ENCODE results near the gene KMT5B. TPM values are rescaled to one million over a fixed set of nuclear protein-coding genes. Genes with fewer than 3 reads are reported as not detected.

The KMT5B gene
- polyA plus RNA-seq, 3 donors = 12.2 to 22.0 (median 19.5) TPM

DNA sequence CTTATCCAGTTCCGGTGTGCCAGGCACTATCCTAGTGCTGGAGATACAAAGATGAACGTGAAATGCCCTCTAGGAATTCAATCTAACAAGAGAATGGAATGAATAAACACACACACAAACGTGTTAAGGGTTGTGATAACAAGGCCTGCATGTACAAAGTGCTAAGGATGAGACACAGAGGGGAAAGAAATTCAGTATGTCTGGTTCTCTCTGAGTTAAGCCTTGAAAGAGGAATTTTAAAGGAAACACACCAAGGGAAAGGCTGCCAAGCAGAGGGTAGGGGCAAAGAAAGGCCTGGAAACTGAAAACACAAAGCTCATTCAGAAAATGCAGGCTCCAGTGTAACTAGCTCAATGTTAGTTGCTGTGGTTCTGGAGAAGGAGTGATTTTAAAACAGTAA lies 96.1 kb downstream of the KMT5B start:
- Histone ChIP-seq H3K79me2 (ENCODE audit: insufficient read depth, low read length) (peaks cover 76% of the 10 kb centered on the region), H3K4me2 (replicated peaks; ENCODE audit: extremely low read depth, low read length, poor library complexity, severe bottlenecking) (no peak overlapping the region), H3K9ac (ENCODE audit: insufficient read depth, low read length, poor library complexity, severe bottlenecking) (no peak overlapping the region), H2AFZ (ENCODE audit: insufficient read depth, low read depth, low read length, poor library complexity, severe bottlenecking) (no peak overlapping the region), H3K4me3 (replicated peaks in 1 of 3; ENCODE audit: low read depth in 2 of 3, low read length in 3 of 3) (no peak overlapping the region), H3K27me3 (ENCODE audit: control insufficient read depth in 2 of 2, insufficient read depth in 2 of 2, low read length in 2 of 2) (no peaks in the 10 kb centered on the region), H3K27ac (ENCODE audit: low read depth in 1 of 2, low read length in 2 of 2) (no peak overlapping the region), H3K36me3 (replicated peaks in 1 of 2; ENCODE audit: control insufficient read depth in 1 of 2, insufficient read depth in 2 of 2, low read length in 2 of 2) (no peaks in the 10 kb centered on the region), H3K4me1 (ENCODE audit: control insufficient read depth in 1 of 2, insufficient read depth in 2 of 2, low read length in 2 of 2) (peaks cover 40 to 46% of the 10 kb centered on the region in 2 donors), H4K20me1 (ENCODE audit: insufficient read depth, low read length) (peaks cover 60% of the 10 kb centered on the region), H3K9me3 (replicated peaks in 1 of 2; ENCODE audit: control insufficient read depth in 1 of 2, insufficient read depth in 1 of 2, low read length in 2 of 2) (no peaks in the 10 kb centered on the region)
- intact Hi-C loops (cut with micrococcal nuclease) = no loop called here
- H3K4me3 Mint-ChIP-seq = no peak overlapping the region
- no CpG with 5 or more reads among the region's 3 CpGs for whole genome bisulfite sequencing (ENCODE audit: insufficient coverage)
- H3K4me1 Mint-ChIP-seq = peaks cover 46% of the 10 kb centered on the region
- H3K36me3 Mint-ChIP-seq = peaks cover 14 to 21% of the 10 kb centered on the region in 2 donors
- H3K27ac Mint-ChIP-seq = no peak overlapping the region
- peaks cover 0 to 2% (median 0%) of the 10 kb centered on the region in 3 donors for H3K27me3 Mint-ChIP-seq (ENCODE audit: low read depth in 3 of 3)
- H3K9me3 Mint-ChIP-seq = no peaks in the 10 kb centered on the region
- DNase-seq = no peak
- TF ChIP-seq, protein P1, sequence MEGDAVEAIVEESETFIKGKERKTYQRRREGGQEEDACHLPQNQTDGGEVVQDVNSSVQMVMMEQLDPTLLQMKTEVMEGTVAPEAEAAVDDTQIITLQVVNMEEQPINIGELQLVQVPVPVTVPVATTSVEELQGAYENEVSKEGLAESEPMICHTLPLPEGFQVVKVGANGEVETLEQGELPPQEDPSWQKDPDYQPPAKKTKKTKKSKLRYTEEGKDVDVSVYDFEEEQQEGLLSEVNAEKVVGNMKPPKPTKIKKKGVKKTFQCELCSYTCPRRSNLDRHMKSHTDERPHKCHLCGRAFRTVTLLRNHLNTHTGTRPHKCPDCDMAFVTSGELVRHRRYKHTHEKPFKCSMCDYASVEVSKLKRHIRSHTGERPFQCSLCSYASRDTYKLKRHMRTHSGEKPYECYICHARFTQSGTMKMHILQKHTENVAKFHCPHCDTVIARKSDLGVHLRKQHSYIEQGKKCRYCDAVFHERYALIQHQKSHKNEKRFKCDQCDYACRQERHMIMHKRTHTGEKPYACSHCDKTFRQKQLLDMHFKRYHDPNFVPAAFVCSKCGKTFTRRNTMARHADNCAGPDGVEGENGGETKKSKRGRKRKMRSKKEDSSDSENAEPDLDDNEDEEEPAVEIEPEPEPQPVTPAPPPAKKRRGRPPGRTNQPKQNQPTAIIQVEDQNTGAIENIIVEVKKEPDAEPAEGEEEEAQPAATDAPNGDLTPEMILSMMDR (IDR thresholded peaks at IDR 0.05) = no peak

DNA sequence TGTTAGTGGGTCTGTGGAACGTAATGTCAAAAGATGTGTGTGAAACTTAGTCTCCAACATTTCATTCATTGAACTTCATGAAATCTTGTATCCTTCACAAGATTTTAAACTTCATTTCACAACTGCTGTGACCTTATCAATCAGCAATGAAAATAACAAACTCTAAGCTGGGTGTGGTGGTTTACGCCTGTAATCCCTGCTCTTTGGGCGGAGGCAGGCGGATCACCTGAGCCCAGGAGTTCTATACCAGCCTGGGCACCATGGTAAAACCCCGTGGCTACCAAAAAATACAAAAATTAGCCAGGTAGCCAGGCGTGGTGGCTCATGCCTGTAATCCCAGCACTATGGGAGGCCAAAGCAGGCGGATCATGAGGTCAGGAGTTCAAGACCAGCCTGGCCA lies 97.0 kb downstream of the KMT5B start:
- Histone ChIP-seq H2AFZ (ENCODE audit: insufficient read depth, low read depth, low read length, poor library complexity, severe bottlenecking) (no peak overlapping the region), H3K4me1 (ENCODE audit: control insufficient read depth in 1 of 2, insufficient read depth in 2 of 2, low read length in 2 of 2) (peaks cover 36 to 42% of the 10 kb centered on the region in 2 donors), H4K20me1 (ENCODE audit: insufficient read depth, low read length) (peaks cover 60% of the 10 kb centered on the region), H3K27me3 (ENCODE audit: control insufficient read depth in 2 of 2, insufficient read depth in 2 of 2, low read length in 2 of 2) (no peaks in the 10 kb centered on the region), H3K9me3 (replicated peaks in 1 of 2; ENCODE audit: control insufficient read depth in 1 of 2, insufficient read depth in 1 of 2, low read length in 2 of 2) (no peaks in the 10 kb centered on the region), H3K9ac (ENCODE audit: insufficient read depth, low read length, poor library complexity, severe bottlenecking) (no peak overlapping the region), H3K4me3 (replicated peaks in 1 of 3; ENCODE audit: low read depth in 2 of 3, low read length in 3 of 3) (no peak overlapping the region), H3K79me2 (ENCODE audit: insufficient read depth, low read length) (peaks cover 82% of the 10 kb centered on the region), H3K4me2 (replicated peaks; ENCODE audit: extremely low read depth, low read length, poor library complexity, severe bottlenecking) (no peak overlapping the region), H3K27ac (ENCODE audit: low read depth in 1 of 2, low read length in 2 of 2) (no peak overlapping the region), H3K36me3 (replicated peaks in 1 of 2; ENCODE audit: control insufficient read depth in 1 of 2, insufficient read depth in 2 of 2, low read length in 2 of 2) (no peaks in the 10 kb centered on the region)
- peaks cover 14 to 26% of the 10 kb centered on the region in 2 donors for H3K36me3 Mint-ChIP-seq
- TF ChIP-seq, protein P1 (IDR thresholded peaks at IDR 0.05) = no peak
- intact Hi-C loops (cut with micrococcal nuclease) = no loop called here
- H3K4me3 Mint-ChIP-seq = no peak overlapping the region
- H3K27me3 Mint-ChIP-seq (ENCODE audit: low read depth in 3 of 3) = peaks cover 0 to 2% (median 0%) of the 10 kb centered on the region in 3 donors
- H3K4me1 Mint-ChIP-seq = peaks cover 46% of the 10 kb centered on the region
- 100% methylated on average over 5 of the region's 7 CpGs for WGBS (ENCODE audit: insufficient coverage)
- no peaks in the 10 kb centered on the region for H3K9me3 Mint-ChIP-seq
- H3K27ac Mint-ChIP-seq = no peak overlapping the region
- DNase-seq = no peak
